Lung (tissue), 12 donors: ENCODE measurements around the gene TMEM181. TPM values are rescaled to one million over a fixed set of nuclear protein-coding genes. Genes with fewer than 3 reads are reported as not detected.

Source experiments
- ATAC-seq: fragments of 200-7000 bp; cut with Tn5 transposase; one replicate; pipeline ENCODE4 v1.9.1; 2020; ENCODE audit warnings: moderate number of reproducible peaks; ENCODE audit not compliant: insufficient read depth, low FRiP score
- DNase-seq, 3 donors: peaks; one replicate each; pipeline ENCODE4 v3.0.0-alpha.2; 2013 to 2017
- H3K27ac ChIP-seq, 2 donors: one replicate each; pipeline ENCODE4 v1.5.1; 2013; ENCODE audit warnings: mild to moderate bottlenecking in 2 of 2, moderate library complexity in 2 of 2, control low read depth in 1 of 2, inconsistent platforms in 1 of 2, low read depth in 1 of 2, low read length in 1 of 2
- H3K27me3 ChIP-seq, 3 donors: one replicate each; pipeline ENCODE4 v1.5.1; 2013; ENCODE audit warnings: low read length in 2 of 3; ENCODE audit not compliant: control insufficient read depth in 3 of 3, insufficient read depth in 3 of 3
- H3K36me3 ChIP-seq, 4 donors: one replicate each; pipeline ENCODE4 v1.5.1; 2013; ENCODE audit warnings: low read length in 4 of 4, mild to moderate bottlenecking in 1 of 4, moderate library complexity in 1 of 4; ENCODE audit not compliant: control insufficient read depth in 4 of 4, insufficient read depth in 4 of 4
- H3K4me1 ChIP-seq, 5 donors: one replicate each; pipeline ENCODE4 v1.5.1; 2013; ENCODE audit warnings: low read length in 5 of 5, mild to moderate bottlenecking in 2 of 5, moderate library complexity in 1 of 5; ENCODE audit not compliant: control insufficient read depth in 5 of 5, insufficient read depth in 5 of 5
- H3K4me3 ChIP-seq: one replicate; pipeline ENCODE4 v1.5.1; 2013; ENCODE audit warnings: mild to moderate bottlenecking, control low read depth, moderate library complexity
- H3K9ac ChIP-seq, 2 donors: one replicate each; pipeline ENCODE4 v1.5.1; 2013; ENCODE audit warnings: low read length in 2 of 2, control low read depth in 1 of 2; ENCODE audit not compliant: insufficient read depth in 1 of 2
- H3K9me3 ChIP-seq, 4 donors: one replicate each; pipeline ENCODE4 v1.5.1; 2013; ENCODE audit warnings: low read length in 3 of 4, mild to moderate bottlenecking in 1 of 4, moderate library complexity in 1 of 4; ENCODE audit not compliant: control insufficient read depth in 4 of 4, insufficient read depth in 3 of 4
- CTCF ChIP-seq: IDR thresholded peaks from 2 replicates; pipeline ENCODE4 v1.5.1; 2012; ENCODE audit warnings: mild to moderate bottlenecking; ENCODE audit errors: control extremely low read depth, extremely low read depth
- WGBS, 2 donors: extraction: QIAGEN DNeasy Blood & Tissue Kit; methylation state at CpG; one replicate each; pipeline ENCODE4 v1.1.7; 2013; 5-methylcytosine and 5-hydroxymethylcytosine counted together
- polyA plus RNA-seq, 2 donors: library from polyadenylated mRNA; stranded (reverse); fragments of 200-250 nt; gene quantifications; one replicate each; pipeline ENCODE4 v1.2.1, GENCODE V29; 2013
- total RNA-seq, 2 donors: library from RNA; depleted of rRNA in 1 of 2; stranded (reverse); fragments of >200 nt in 1 of 2; gene quantifications; one replicate each; pipeline ENCODE4 v1.2.1, GENCODE V29; 2014 to 2021
- donor health status: control.
- donor health status: control.
- donor health status: Bipolar disorder and iron deficiency.
- donor health status: healthy.
- donor health status: DM: yes; HTN: yes; CAD: no.

Gene TMEM181
- total and polyA plus RNA-seq, 4 donors = 14.5 to 28.5 (median 20.5) TPM

DNA sequence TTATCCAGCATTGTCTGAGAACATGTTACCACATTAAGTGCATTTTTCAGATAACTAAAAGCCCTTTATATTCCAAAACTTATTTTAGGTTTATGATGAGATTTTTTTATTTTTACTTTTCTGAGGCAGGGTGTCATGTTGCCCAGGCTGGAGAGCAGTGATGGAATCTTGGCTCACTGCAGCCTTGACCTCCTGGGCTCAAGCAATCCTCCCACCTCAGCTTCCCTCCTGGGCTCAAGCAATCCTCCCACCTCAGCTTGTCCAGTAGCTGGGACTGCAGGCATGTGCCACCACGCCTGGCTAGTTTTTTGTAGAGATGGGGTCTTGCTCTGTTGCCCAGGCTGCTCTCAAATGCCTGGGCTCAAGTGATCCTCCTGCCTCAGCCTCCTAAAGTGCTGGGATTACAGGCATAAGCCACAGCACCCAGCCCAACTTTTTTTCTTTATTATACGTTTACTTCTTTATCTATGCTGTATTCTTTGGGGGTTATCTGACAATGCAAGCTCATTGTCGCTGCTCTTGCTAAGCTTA is 78.5 kb downstream of the TMEM181 start:
- H3K9ac ChIP-seq = no peak overlapping the region
- H3K27ac ChIP-seq = no peak overlapping the region
- WGBS, 2 donors = 87 to 94% methylated on average over 3 of the region's 3 CpGs
- no peaks in the 10 kb centered on the region for H3K27me3 ChIP-seq
- DNase-seq (no peak), ATAC-seq (no peak)
- TF ChIP-seq CTCF = no peak
- H3K9me3 ChIP-seq = no peaks in the 10 kb centered on the region
- peaks cover 6 to 18% (median 8%) of the 10 kb centered on the region in 5 donors for H3K4me1 ChIP-seq
- H3K36me3 ChIP-seq = peaks cover 10 to 22% (median 18%) of the 10 kb centered on the region in 4 donors
- H3K4me3 ChIP-seq = no peak overlapping the region

GRCh38 chr6:158639056-158639455 is 79.2 kb downstream of the TMEM181 start:
- WGBS, 2 donors = 93 to 94% methylated on average over 5 of the region's 5 CpGs
- no peak for DNase-seq
- no peak overlapping the region for H3K9ac ChIP-seq
- no peaks in the 10 kb centered on the region for H3K9me3 ChIP-seq
- peaks cover 10 to 22% (median 18%) of the 10 kb centered on the region in 4 donors for H3K36me3 ChIP-seq
- TF ChIP-seq CTCF = no peak
- no peak overlapping the region for H3K4me3 ChIP-seq
- H3K27me3 ChIP-seq = no peaks in the 10 kb centered on the region
- H3K4me1 ChIP-seq = peaks cover 6 to 22% (median 8%) of the 10 kb centered on the region in 5 donors
- no peak overlapping the region for H3K27ac ChIP-seq
- no peak for ATAC-seq

- H3K9me3 ChIP-seq = no peaks in the 10 kb centered on the region
- no peak for TF ChIP-seq CTCF
- no peaks in the 10 kb centered on the region for H3K27me3 ChIP-seq
- no peak for ATAC-seq
- H3K9ac ChIP-seq = no peak overlapping the region
- H3K4me1 ChIP-seq = peaks cover 6 to 27% (median 10%) of the 10 kb centered on the region in 5 donors
- H3K4me3 ChIP-seq = no peak overlapping the region
- DNase-seq = no peak
- 84 to 88% methylated on average over 2 of the region's 2 CpGs for WGBS, 2 donors
- H3K36me3 ChIP-seq = peaks cover 8 to 21% (median 18%) of the 10 kb centered on the region in 4 donors
- peak overlapping the region in 1 of 2 donors; percentile 59 for H3K27ac ChIP-seq
These were observed 80.6 kb downstream of the TMEM181 start for GRCh38 chr6:158640519-158640918.
